Upper lobe of left lung (tissue), 6 donors: ENCODE measurements around the gene TCF7L2. TPM values are rescaled to one million over a fixed set of nuclear protein-coding genes. Genes with fewer than 3 reads are reported as not detected.
A peak's percentile ranks its signal among the peaks of the same experiment; 100 is the strongest.

Experiments
- ATAC-seq, 2 donors: fragments of 200-7000 bp; cut with Tn5 transposase; one replicate each; pipeline ENCODE4 v1.9.1; 2022; ENCODE audit warnings: mild to moderate bottlenecking in 2 of 2, moderate library complexity in 2 of 2; ENCODE audit not compliant: low FRiP score in 2 of 2
- DNase-seq, 2 donors: peaks; one replicate each; pipeline ENCODE4 v3.0.0-alpha.2; 2019 to 2020
- H3K27ac ChIP-seq, 4 donors: fragments of 200-600 bp; sonication (generic); one replicate each; pipeline ENCODE4 v1.5.1; 2016 to 2019
- H3K27me3 ChIP-seq, 4 donors: fragments of 200-600 bp; sonication (generic); one replicate each; pipeline ENCODE4 v1.5.1; 2017 to 2019
- H3K36me3 ChIP-seq, 4 donors: fragments of 200-600 bp; sonication (generic); one replicate each; pipeline ENCODE4 v1.5.1; 2016 to 2019
- H3K4me1 ChIP-seq, 4 donors: fragments of 200-600 bp; sonication (generic); one replicate each; pipeline ENCODE4 v1.5.1; 2018 to 2019
- H3K4me3 ChIP-seq, 4 donors: fragments of 200-600 bp; sonication (generic); one replicate each; pipeline ENCODE4 v1.5.1; 2017 to 2019; ENCODE audit warnings: mild to moderate bottlenecking in 2 of 4, moderate library complexity in 1 of 4
- H3K9me3 ChIP-seq, 4 donors: fragments of 200-600 bp; sonication (generic); one replicate each; pipeline ENCODE4 v1.5.1; 2018 to 2019
- CTCF ChIP-seq, 6 experiments: fragments of 450-650 bp in 4 of 6; fragments of 200-600 bp in 2 of 6; sonication (generic) in 2 of 6; IDR thresholded peaks; one replicate each; pipeline ENCODE4 v1.5.1; 2016 to 2019; ENCODE audit warnings: antibody characterized with exemption in 6 of 6
- EP300 ChIP-seq, 4 donors: sonication (generic); formaldehyde crosslinking; IDR thresholded peaks; one replicate each; pipeline ENCODE4 v1.5.1; 2017; ENCODE audit warnings: antibody characterized with exemption in 4 of 4, control low read depth in 2 of 4
- POLR2A ChIP-seq, 4 donors: fragments of 450-650 bp; IDR thresholded peaks; one replicate each; pipeline ENCODE4 v1.5.1; 2016 to 2017; ENCODE audit warnings: antibody characterized with exemption in 4 of 4, mild to moderate bottlenecking in 2 of 4
- POLR2AphosphoS5 ChIP-seq, 2 donors: sonication (generic); formaldehyde crosslinking; IDR thresholded peaks; one replicate each; pipeline ENCODE4 v1.5.1; 2017; ENCODE audit warnings: antibody characterized with exemption in 2 of 2
- WGBS, 2 donors: methylation state at CpG; one replicate each; pipeline ENCODE4 v1.1.5; 2017 to 2018; 5-methylcytosine and 5-hydroxymethylcytosine counted together
- total RNA-seq, 6 donors: library from RNA; depleted of rRNA in 4 of 6; stranded (reverse); fragments of >200 nt in 4 of 6; gene quantifications; one replicate each; pipeline versions ENCODE4 v1.1.0 to v1.2.1, GENCODE V29; 2016 to 2021
- donor health status: DM: no; HTN: no; CAD: no; lungs with moderate emphysema.
- donor health status: DM: no; HTN: yes; CAD: no; lungs with severe emphysema.

The TCF7L2 gene
- total RNA-seq, 6 donors from 2014 or later, result 15.5 to 80.3 (median 48.1) TPM

DNA sequence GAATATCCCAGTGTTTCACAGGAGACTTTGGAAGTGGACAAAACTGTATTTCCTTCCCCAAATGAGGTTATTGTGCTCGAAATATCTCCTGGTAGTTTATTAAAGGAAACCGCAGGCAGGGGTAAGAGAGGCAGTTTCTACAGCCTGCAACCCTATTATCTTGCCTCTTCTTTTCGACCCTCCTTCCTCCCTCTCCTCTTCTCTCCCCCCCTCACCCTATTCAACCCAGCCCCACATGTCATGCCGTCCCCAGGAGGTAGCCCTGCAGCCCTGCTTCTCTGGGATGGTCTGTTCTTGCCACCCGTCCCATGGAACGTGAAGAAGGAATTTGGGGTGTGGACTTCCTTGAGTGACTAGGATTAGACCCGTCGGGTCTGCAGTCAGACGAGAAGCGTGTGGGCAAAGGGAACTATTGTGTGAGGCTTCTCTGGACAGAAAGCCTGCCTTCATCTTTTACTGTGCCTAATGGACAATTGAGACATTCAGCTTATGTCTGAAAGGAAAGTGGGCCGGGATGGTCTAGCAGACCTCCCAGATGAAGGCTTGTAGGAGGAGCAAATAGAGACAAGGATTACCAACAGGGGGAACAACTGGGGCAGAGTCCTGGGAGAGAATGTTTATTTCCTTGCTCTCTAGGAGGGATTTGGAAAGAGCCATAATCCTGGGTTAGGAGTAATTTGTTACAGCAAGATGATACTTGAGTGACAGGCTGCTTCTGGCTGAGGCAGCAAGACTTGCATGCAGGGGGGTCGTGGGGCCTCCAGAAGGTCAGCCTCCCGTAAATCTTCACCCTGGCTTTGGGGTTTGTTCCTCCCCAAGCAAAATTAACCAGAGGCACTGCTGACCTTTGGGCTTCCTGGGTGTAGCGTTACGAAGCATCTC lies 77.8 kb downstream of the TCF7L2 start:
- H3K27ac ChIP-seq, result peak overlapping the region in 3 of 4 donors; percentile 1 to 43 (median 30)
- H3K4me3 ChIP-seq, result no peak overlapping the region
- ATAC-seq, result peak in 1 of 2 donors; percentile 21

GRCh38 chr10:113028456-113029440 lies 78.7 kb downstream of the TCF7L2 start:
- peaks cover 20 to 29% (median 23%) of the 10 kb centered on the region in 4 donors for H3K4me1 ChIP-seq

More for the DNA sequence above, 77.8 kb downstream of the TCF7L2 start:
- 25 to 30% methylated on average over 15 of the region's 15 CpGs for WGBS, 2 donors
- no peaks in the 10 kb centered on the region for H3K27me3 ChIP-seq
- no peak for DNase-seq
- H3K4me1 ChIP-seq, result peaks cover 21 to 26% (median 24%) of the 10 kb centered on the region in 4 donors
- H3K9me3 ChIP-seq, result no peaks in the 10 kb centered on the region
- TF ChIP-seq POLR2A (IDR thresholded peaks at IDR 0.05) (no peak), EP300 (IDR thresholded peaks at IDR 0.05) (no peak), CTCF (IDR thresholded peaks at IDR 0.05) (no peak), POLR2AphosphoS5 (IDR thresholded peaks at IDR 0.05) (no peak)
- H3K36me3 ChIP-seq, result no peaks in the 10 kb centered on the region

GRCh38 chr10:113030453-113030852 lies 80.4 kb downstream of the TCF7L2 start:
- TF ChIP-seq EP300 (IDR thresholded peaks at IDR 0.05) (no peak), POLR2A (IDR thresholded peaks at IDR 0.05) (no peak), CTCF (IDR thresholded peaks at IDR 0.05) (no peak), POLR2AphosphoS5 (IDR thresholded peaks at IDR 0.05) (no peak)
- 95 to 100% methylated on average over 1 of the region's 1 CpG for WGBS, 2 donors
- Histone ChIP-seq H3K36me3 (no peaks in the 10 kb centered on the region), H3K4me3 (no peak overlapping the region), H3K27ac (no peak overlapping the region), H3K9me3 (no peaks in the 10 kb centered on the region), H3K4me1 (peaks cover 20 to 35% (median 23%) of the 10 kb centered on the region in 4 donors), H3K27me3 (no peaks in the 10 kb centered on the region)
- no peak for ATAC-seq
- no peak for DNase-seq

More at GRCh38 chr10:113028456-113029440, 78.7 kb downstream of the TCF7L2 start:
- WGBS, 2 donors, result 68 to 73% methylated on average over 9 of the region's 9 CpGs
- Histone ChIP-seq H3K27me3 (no peaks in the 10 kb centered on the region), H3K27ac (peak overlapping the region in 1 of 4 donors; percentile 30), H3K36me3 (no peaks in the 10 kb centered on the region), H3K9me3 (no peaks in the 10 kb centered on the region), H3K4me3 (no peak overlapping the region)
- ATAC-seq (no peak), DNase-seq (no peak)
- TF ChIP-seq EP300 (IDR thresholded peaks at IDR 0.05) (no peak), POLR2A (IDR thresholded peaks at IDR 0.05) (no peak), POLR2AphosphoS5 (IDR thresholded peaks at IDR 0.05) (no peak), CTCF (IDR thresholded peaks at IDR 0.05) (no peak)

DNA sequence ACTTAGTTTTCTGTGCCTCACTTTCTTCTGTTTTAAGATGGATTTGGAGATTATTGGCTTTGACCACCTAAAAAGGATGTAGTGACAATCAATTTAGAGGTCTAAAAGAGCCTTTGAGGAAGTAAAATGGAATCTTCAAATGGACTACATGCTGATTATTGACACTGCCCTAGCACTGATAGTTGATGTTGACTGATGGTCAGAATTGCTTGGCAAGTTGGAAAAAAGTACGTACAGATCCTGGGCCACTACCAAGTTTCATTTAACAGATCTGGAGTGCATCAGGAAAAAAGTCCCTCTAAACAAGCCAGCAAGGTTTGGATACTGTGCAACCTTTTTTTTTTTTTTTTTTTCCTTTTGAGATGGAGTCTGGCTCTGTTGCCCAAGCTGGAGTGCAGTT lies 81.1 kb downstream of the TCF7L2 start:
- Histone ChIP-seq H3K27me3 (no peaks in the 10 kb centered on the region), H3K4me1 (peaks cover 20 to 40% (median 25%) of the 10 kb centered on the region in 4 donors), H3K4me3 (no peak overlapping the region), H3K9me3 (no peaks in the 10 kb centered on the region), H3K27ac (no peak overlapping the region), H3K36me3 (no peaks in the 10 kb centered on the region)
- ATAC-seq (no peak), DNase-seq (no peak)
- WGBS, 2 donors, result 65 to 66% methylated on average over 1 of the region's 1 CpG
- TF ChIP-seq POLR2AphosphoS5 (IDR thresholded peaks at IDR 0.05) (no peak), EP300 (IDR thresholded peaks at IDR 0.05) (no peak), POLR2A (IDR thresholded peaks at IDR 0.05) (no peak), CTCF (IDR thresholded peaks at IDR 0.05) (no peak)
